ENCODE results near the gene ASB2. TPM values are rescaled to one million over a fixed set of nuclear protein-coding genes. Genes with fewer than 3 reads are reported as not detected.
A peak's percentile ranks its signal among the peaks of the same experiment; 100 is the strongest.

The ASB2 gene
- total RNA-seq, 2 donors from 2014 or later = 47.2 to 48.3 TPM

GRCh38 chr14:93945070-93945399 lies 31.3 kb downstream of the ASB2 start:
- Histone ChIP-seq H3K27ac (no peak overlapping the region), H3K36me3 (peaks cover 62% of the 10 kb centered on the region), H3K27me3 (replicated peaks; ENCODE audit: insufficient read depth) (no peaks in the 10 kb centered on the region), H3K4me1 (ENCODE audit: control insufficient read depth in 1 of 2, low read depth in 2 of 2) (peaks cover 5 to 35% of the 10 kb centered on the region in 2 donors), H3K9me3 (no peaks in the 10 kb centered on the region), H3K4me3 (no peak overlapping the region)
- no peak for DNase-seq (ENCODE audit: low spot score)
- ATAC-seq (ENCODE audit: insufficient number of reproducible peaks, low FRiP score, low read depth) = no peak
- TF ChIP-seq, protein P1, sequence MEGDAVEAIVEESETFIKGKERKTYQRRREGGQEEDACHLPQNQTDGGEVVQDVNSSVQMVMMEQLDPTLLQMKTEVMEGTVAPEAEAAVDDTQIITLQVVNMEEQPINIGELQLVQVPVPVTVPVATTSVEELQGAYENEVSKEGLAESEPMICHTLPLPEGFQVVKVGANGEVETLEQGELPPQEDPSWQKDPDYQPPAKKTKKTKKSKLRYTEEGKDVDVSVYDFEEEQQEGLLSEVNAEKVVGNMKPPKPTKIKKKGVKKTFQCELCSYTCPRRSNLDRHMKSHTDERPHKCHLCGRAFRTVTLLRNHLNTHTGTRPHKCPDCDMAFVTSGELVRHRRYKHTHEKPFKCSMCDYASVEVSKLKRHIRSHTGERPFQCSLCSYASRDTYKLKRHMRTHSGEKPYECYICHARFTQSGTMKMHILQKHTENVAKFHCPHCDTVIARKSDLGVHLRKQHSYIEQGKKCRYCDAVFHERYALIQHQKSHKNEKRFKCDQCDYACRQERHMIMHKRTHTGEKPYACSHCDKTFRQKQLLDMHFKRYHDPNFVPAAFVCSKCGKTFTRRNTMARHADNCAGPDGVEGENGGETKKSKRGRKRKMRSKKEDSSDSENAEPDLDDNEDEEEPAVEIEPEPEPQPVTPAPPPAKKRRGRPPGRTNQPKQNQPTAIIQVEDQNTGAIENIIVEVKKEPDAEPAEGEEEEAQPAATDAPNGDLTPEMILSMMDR (IDR thresholded peaks at IDR 0.05) = no peak

DNA sequence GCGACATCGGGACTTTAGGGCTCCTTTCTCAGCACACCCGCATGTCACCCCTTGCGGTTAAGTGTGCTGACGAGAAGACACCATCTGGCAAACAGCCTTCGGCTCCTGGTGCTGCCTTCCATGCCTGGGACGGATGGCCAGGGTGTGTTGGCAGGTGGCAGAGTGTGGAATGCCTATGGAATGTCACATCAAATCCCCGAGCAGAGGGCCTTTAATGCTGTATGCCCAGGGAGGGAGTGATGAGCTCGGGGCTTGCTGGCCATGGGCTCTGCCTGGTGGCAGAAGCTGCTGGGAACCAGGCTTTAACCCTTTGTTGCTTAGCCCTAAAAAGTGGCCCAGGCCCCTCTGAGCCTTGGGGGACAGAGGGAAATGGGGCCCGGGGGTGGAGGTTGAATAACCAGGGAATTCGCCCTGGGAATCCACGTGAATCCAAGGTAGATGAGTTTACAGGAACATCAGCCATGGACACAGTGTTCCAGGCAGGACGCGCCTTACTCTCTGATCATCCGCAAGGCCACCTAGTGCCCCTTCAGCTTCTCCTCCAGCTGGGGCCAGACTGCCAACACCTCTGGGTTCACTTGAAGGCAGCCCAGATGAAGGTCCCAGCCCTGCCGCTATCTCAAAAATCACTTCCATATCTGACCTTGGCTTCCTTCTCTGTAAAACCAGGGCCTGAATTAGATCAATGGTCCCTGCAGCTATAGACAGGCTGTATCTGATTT lies 31.9 kb downstream of the ASB2 start:
- DNase-seq (ENCODE audit: low spot score) (no peak), ATAC-seq (ENCODE audit: insufficient number of reproducible peaks, low FRiP score, low read depth) (no peak)
- Histone ChIP-seq H3K4me1 (ENCODE audit: control insufficient read depth in 1 of 2, low read depth in 2 of 2) (peaks cover 5 to 36% of the 10 kb centered on the region in 2 donors), H3K36me3 (peaks cover 58% of the 10 kb centered on the region), H3K4me3 (no peak overlapping the region), H3K27me3 (replicated peaks; ENCODE audit: insufficient read depth) (no peaks in the 10 kb centered on the region), H3K27ac (peak overlapping the region in 1 of 2 donors; percentile 10), H3K9me3 (no peaks in the 10 kb centered on the region)
- TF ChIP-seq, protein P1 (IDR thresholded peaks at IDR 0.05) = no peak

DNA sequence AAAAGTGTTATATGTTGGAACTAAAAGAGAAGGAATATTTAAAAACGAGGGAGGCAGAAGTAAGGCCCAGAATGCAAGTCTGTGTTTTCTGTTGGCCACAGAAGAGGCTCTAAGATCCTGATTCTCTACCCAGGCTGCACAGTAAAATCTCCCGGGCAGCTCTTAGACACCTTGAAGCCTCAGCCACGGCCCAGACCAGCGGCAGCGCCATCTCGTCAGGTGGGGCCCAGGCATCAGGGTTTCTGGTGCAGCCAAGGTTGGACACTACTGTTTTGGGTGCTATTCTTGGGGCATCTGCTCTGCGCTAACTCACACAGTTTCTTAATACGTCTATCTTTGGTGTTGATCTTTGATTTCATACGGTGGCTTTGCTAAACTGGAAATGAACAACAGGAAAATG lies 32.4 kb downstream of the ASB2 start:
- no peaks in the 10 kb centered on the region for H3K9me3 ChIP-seq
- TF ChIP-seq, protein P1 (IDR thresholded peaks at IDR 0.05) = no peak
- H3K27ac ChIP-seq = no peak overlapping the region
- peaks cover 60% of the 10 kb centered on the region for H3K36me3 ChIP-seq
- no peaks in the 10 kb centered on the region for H3K27me3 ChIP-seq (replicated peaks; ENCODE audit: insufficient read depth)
- peaks cover 5 to 36% of the 10 kb centered on the region in 2 donors for H3K4me1 ChIP-seq (ENCODE audit: control insufficient read depth in 1 of 2, low read depth in 2 of 2)
- ATAC-seq (ENCODE audit: insufficient number of reproducible peaks, low FRiP score, low read depth) = no peak
- no peak overlapping the region for H3K4me3 ChIP-seq
- no peak for DNase-seq (ENCODE audit: low spot score)

DNA sequence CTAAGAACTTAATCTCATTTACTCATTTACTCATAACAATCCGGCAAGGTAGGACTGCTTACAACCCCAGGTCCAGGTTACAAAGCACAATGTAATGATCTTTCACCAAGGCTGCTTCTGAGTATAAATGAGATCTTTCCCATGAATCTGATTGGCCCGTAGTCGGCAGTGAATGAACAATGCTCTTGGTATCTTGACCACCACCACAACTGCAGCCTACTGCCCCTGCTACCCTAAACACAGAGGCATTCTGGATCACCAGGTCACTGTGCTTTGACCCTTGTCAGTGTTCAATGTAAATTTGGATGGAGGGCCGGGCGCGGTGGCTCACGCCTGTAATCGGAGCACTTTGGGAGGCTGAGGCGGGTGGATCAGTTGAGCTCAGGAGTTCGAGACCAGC lies 33.3 kb downstream of the ASB2 start:
- TF ChIP-seq, protein P1 (IDR thresholded peaks at IDR 0.05) = no peak
- Histone ChIP-seq H3K27ac (peak overlapping the region; percentile 89 to 92), H3K4me1 (ENCODE audit: control insufficient read depth in 1 of 2, low read depth in 2 of 2) (peaks cover 5 to 36% of the 10 kb centered on the region in 2 donors), H3K36me3 (peaks cover 60% of the 10 kb centered on the region), H3K27me3 (replicated peaks; ENCODE audit: insufficient read depth) (no peaks in the 10 kb centered on the region), H3K9me3 (no peaks in the 10 kb centered on the region), H3K4me3 (no peak overlapping the region)
- ATAC-seq (ENCODE audit: insufficient number of reproducible peaks, low FRiP score, low read depth) = no peak
- no peak for DNase-seq (ENCODE audit: low spot score)

DNA sequence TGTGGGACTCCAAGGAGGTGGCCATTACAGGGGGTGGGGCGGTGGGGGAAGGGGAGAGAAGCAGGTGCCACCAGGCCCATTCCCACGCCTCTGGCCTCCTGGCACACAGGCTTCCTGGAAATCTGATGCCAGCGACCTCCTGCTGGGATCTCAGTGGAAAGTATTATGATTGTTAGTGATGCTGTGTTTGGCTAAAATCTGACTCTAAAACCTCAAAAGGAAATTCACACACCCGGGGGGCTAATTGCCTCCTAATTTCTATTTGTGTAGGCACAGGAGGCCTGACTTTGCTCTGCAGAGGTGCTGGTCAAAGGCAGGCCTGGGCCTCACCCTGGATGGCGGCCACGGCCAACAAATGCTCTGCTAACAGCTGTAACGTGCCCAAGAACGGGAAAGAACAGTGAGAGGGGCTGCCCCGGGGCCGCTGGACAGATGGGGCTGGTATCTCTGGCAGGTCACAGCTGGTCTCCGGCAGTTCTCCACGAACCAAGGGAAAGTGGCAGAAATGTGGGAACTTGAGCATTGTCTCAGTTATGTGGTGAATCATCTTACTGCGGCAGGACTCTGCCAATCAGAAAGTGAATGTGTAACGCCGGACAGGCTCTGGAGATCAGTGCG lies 35.0 kb downstream of the ASB2 start:
- Histone ChIP-seq H3K27me3 (replicated peaks; ENCODE audit: insufficient read depth) (no peaks in the 10 kb centered on the region), H3K36me3 (peaks cover 59% of the 10 kb centered on the region), H3K27ac (peak overlapping the region; percentile 89 to 92), H3K9me3 (no peaks in the 10 kb centered on the region), H3K4me3 (no peak overlapping the region), H3K4me1 (ENCODE audit: control insufficient read depth in 1 of 2, low read depth in 2 of 2) (peaks cover 5 to 36% of the 10 kb centered on the region in 2 donors)
- peak; percentile 30 for DNase-seq (ENCODE audit: low spot score)
- peak; percentile 41 for ATAC-seq (ENCODE audit: insufficient number of reproducible peaks, low FRiP score, low read depth)
- TF ChIP-seq, protein P1 (IDR thresholded peaks at IDR 0.05) = no peak

Data from thoracic aorta (tissue), 2 donors.